GM21447 (cell line): ENCODE results near the gene FAU.

Experiments used
- ATAC-seq: cut with Tn5 transposase; IDR thresholded peaks from one replicate; pipeline ENCODE4 v1.9.1; 2021; ENCODE audit not compliant: unreplicated experiment

Gene FAU

GRCh38 chr11:65109231-65110198 is 12.4 kb downstream of the FAU start:
- no peak for ATAC-seq

GRCh38 chr11:65108469-65109123 is 13.3 kb downstream of the FAU start:
- ATAC-seq, result no peak

- ATAC-seq, result no peak
Observed at GRCh38 chr11:65107751-65108468, 14.0 kb downstream of the FAU start.

GRCh38 chr11:65107078-65107477 is 14.9 kb downstream of the FAU start:
- no peak for ATAC-seq

- ATAC-seq, result no peak
Observed at GRCh38 chr11:65104628-65105027, 17.3 kb downstream of the FAU start.

GRCh38 chr11:65103476-65103875 is 18.5 kb downstream of the FAU start:
- ATAC-seq, result no peak

- ATAC-seq, result no peak
Observed at GRCh38 chr11:65102142-65103095, 19.5 kb downstream of the FAU start.

GRCh38 chr11:65100674-65101350 is 21.1 kb downstream of the FAU start:
- ATAC-seq, result no peak

- ATAC-seq, result no peak
Observed at GRCh38 chr11:65096926-65097325, 25.0 kb downstream of the FAU start.

- peak; percentile 89 for ATAC-seq
Observed at GRCh38 chr11:65095974-65096806, 25.7 kb downstream of the FAU start, which contains the start of gene VPS51. TSS of gene VPS51 (plus strand) at chr11:65096214. CDS start at chr11:65096251, 37 bp downstream.

- no peak for ATAC-seq
Observed at GRCh38 chr11:65095427-65095826, 26.5 kb downstream of the FAU start.

- no peak for ATAC-seq
Observed at GRCh38 chr11:65090628-65091027, 31.3 kb downstream of the FAU start.

GRCh38 chr11:65089621-65090020 is 32.3 kb downstream of the FAU start:
- ATAC-seq, result no peak

GRCh38 chr11:65087827-65088226 is 34.1 kb downstream of the FAU start:
- no peak for ATAC-seq

GRCh38 chr11:65087216-65087615 is 34.7 kb downstream of the FAU start:
- no peak for ATAC-seq

GRCh38 chr11:65086809-65087208 is 35.1 kb downstream of the FAU start:
- no peak for ATAC-seq

- ATAC-seq, result no peak
Observed at GRCh38 chr11:65085446-65085845, 36.5 kb downstream of the FAU start.

- peak; percentile 19 for ATAC-seq
Observed at GRCh38 chr11:65084598-65085375, 37.1 kb downstream of the FAU start.
